ENCODE measurements around the gene FAM13A.
A peak's percentile ranks its signal among the peaks of the same experiment; 100 is the strongest.

The FAM13A gene

DNA sequence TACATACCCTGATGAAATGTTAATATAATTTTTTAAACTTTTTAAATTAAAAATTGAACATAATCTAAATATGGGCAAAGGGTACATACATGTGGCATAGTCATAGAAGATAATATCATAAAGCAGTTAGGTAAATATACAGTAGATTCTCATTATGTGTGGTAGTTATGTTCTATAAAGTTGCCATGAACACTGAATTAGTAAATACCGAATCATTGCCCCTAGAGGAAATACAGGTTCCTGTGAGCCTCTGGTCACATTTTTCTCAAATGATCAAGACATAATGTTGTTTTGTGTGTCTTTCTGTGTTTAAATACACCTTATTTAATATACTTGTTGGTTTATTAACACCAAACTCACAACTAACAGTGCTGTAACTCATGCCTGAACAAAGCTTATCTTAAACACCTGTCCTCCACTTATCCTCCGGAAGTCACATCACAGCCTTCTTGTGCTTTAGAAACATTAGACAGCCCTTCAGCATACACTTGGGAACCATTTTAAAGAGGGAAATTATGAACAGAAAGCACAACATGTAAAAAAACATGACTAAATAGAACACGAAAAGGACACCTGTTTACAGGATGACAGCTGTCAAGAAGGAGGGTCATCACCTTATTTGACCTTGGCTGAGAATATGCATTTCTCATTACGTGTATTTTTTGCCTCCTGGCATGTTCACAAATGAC lies 190.0 kb downstream of the FAM13A start:
- Histone ChIP-seq H3K9me3 (no peaks in the 10 kb centered on the region), H3K36me3 (no peaks in the 10 kb centered on the region), H3K27me3 (no peaks in the 10 kb centered on the region), H3K4me3 (ENCODE audit: low read depth in 1 of 2, low read length in 1 of 2) (no peak overlapping the region), H3K27ac (no peak overlapping the region), H3K4me1 (ENCODE audit: control insufficient read depth in 1 of 2, insufficient read depth in 1 of 2, low read depth in 1 of 2, low read length in 1 of 2) (no peaks in the 10 kb centered on the region)
- TF ChIP-seq, protein P1, sequence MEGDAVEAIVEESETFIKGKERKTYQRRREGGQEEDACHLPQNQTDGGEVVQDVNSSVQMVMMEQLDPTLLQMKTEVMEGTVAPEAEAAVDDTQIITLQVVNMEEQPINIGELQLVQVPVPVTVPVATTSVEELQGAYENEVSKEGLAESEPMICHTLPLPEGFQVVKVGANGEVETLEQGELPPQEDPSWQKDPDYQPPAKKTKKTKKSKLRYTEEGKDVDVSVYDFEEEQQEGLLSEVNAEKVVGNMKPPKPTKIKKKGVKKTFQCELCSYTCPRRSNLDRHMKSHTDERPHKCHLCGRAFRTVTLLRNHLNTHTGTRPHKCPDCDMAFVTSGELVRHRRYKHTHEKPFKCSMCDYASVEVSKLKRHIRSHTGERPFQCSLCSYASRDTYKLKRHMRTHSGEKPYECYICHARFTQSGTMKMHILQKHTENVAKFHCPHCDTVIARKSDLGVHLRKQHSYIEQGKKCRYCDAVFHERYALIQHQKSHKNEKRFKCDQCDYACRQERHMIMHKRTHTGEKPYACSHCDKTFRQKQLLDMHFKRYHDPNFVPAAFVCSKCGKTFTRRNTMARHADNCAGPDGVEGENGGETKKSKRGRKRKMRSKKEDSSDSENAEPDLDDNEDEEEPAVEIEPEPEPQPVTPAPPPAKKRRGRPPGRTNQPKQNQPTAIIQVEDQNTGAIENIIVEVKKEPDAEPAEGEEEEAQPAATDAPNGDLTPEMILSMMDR (IDR thresholded peaks at IDR 0.05): no peak

DNA sequence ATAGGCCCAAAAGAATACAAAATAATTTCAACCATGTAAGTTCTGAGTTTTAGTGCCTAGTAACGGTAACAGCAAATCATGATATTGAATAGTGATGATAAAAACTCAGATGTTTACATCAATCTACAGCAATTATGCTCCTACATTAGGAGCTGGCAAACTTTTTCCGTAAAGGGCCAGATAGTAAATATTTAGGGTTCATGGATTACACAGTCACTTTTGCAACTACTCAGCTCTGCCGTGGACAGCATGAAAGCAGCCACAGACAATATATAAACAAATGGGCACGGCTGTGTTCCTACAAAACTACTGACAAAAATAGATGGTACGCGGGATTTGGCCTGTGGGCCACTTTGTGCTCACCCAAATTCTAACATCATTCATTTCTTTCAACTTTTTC lies 191.5 kb downstream of the FAM13A start:
- Histone ChIP-seq H3K4me1 (ENCODE audit: control insufficient read depth in 1 of 2, insufficient read depth in 1 of 2, low read depth in 1 of 2, low read length in 1 of 2) (peaks cover 0 to 1% of the 10 kb centered on the region in 2 experiments), H3K27me3 (no peaks in the 10 kb centered on the region), H3K9me3 (no peaks in the 10 kb centered on the region), H3K4me3 (ENCODE audit: low read depth in 1 of 2, low read length in 1 of 2) (no peak overlapping the region), H3K36me3 (no peaks in the 10 kb centered on the region), H3K27ac (no peak overlapping the region)
- TF ChIP-seq, protein P1 (IDR thresholded peaks at IDR 0.05): no peak

DNA sequence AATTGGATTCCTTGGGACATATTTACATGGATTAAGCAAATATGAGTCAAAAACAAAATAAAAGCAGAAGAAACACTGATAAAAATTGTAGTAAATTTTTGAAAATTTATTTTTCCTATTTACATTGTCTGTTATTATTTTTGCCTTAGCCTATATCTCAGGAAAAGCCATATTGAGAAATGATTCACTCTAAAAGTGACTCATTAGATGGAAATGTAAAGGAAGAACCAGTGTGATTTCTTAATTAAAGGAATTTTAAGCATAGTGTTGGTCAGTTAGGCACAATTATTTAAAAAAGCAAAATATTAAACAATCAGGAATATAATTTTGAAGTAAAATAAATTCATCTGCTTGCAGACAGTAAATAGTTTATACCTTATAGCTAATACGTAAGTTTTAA lies 191.9 kb downstream of the FAM13A start:
- Histone ChIP-seq H3K4me3 (ENCODE audit: low read depth in 1 of 2, low read length in 1 of 2) (no peak overlapping the region), H3K9me3 (no peaks in the 10 kb centered on the region), H3K27ac (no peak overlapping the region), H3K4me1 (ENCODE audit: control insufficient read depth in 1 of 2, insufficient read depth in 1 of 2, low read depth in 1 of 2, low read length in 1 of 2) (peaks cover 3 to 5% of the 10 kb centered on the region in 2 experiments), H3K36me3 (no peaks in the 10 kb centered on the region), H3K27me3 (no peaks in the 10 kb centered on the region)
- TF ChIP-seq, protein P1 (IDR thresholded peaks at IDR 0.05): no peak

DNA sequence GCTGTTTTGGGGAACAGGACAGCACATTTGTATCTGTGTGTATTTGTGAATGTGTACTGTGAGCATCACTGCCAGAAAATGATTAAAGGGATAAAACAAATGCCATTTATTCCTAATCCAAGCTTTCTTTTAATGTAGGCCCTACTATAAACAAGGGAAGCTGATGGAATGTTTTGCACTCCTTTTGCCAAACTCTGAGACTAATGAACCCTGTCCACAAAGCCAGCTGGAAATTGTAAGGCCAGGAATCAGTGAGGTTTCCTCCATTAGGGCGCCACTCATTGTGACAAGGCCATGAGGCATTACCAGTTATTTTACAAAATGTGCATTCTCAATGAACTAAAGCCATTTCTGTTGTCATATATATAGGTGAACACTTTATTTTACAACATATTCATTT lies 196.4 kb downstream of the FAM13A start:
- no peak overlapping the region for H3K27ac ChIP-seq
- no peaks in the 10 kb centered on the region for H3K9me3 ChIP-seq
- TF ChIP-seq, protein P1 (IDR thresholded peaks at IDR 0.05): no peak
- H3K4me3 ChIP-seq (ENCODE audit: low read depth in 1 of 2, low read length in 1 of 2): no peak overlapping the region
- no peaks in the 10 kb centered on the region for H3K36me3 ChIP-seq
- H3K4me1 ChIP-seq (ENCODE audit: control insufficient read depth in 1 of 2, insufficient read depth in 1 of 2, low read depth in 1 of 2, low read length in 1 of 2): peaks cover 26 to 28% of the 10 kb centered on the region in 2 experiments
- H3K27me3 ChIP-seq: no peaks in the 10 kb centered on the region

DNA sequence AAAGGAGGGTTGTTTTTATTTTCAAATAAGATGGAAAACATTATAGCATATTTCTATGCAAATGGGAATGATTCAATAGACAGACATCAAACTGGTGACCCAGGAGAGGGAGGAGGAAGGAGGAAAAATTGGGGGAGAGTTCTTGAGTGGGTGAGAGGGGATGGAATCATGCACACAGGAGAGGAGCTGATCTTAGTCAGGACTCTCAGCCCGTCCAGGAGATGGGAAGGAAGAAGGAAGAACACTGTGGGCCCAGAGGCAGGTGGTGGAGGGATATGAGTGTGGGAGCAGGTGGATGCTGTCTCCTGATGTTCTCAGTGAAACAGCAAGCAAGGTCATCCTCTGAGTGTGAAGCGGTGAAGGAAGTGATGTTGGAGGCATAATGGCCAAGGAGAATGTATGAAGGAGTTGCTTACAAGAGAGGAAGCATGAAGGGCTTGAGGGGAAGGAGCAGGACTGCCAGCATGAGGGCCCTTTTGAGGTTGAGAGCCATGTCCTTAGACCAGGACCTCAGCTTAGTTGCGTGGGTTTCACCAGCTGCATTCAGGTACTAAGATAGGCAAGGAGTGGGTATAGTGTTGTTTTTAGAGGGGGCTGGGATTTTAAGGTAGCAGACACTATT lies 197.7 kb downstream of the FAM13A start:
- Histone ChIP-seq H3K36me3 (no peaks in the 10 kb centered on the region), H3K27ac (peak overlapping the region; percentile 80), H3K9me3 (no peaks in the 10 kb centered on the region), H3K27me3 (no peaks in the 10 kb centered on the region), H3K4me3 (ENCODE audit: low read depth in 1 of 2, low read length in 1 of 2) (peak overlapping the region; percentile 28 to 37), H3K4me1 (ENCODE audit: control insufficient read depth in 1 of 2, insufficient read depth in 1 of 2, low read depth in 1 of 2, low read length in 1 of 2) (peaks cover 26 to 28% of the 10 kb centered on the region in 2 experiments)
- TF ChIP-seq, protein P1 (IDR thresholded peaks at IDR 0.05): no peak

Data from neutrophil (primary cell).